ENCODE measurements around the gene TMEM150B.

TMEM150B gene

GRCh38 chr19:55353803-55354697 lies 28.9 kb upstream of the TMEM150B start:
- peaks cover 24% of the 10 kb centered on the region for H3K4me1 ChIP-seq (ENCODE audit: control insufficient read depth, insufficient read depth, low read depth, low read length)
- peak overlapping the region; percentile 92 for H3K4me2 ChIP-seq (ENCODE audit: low read length, poor library complexity, severe bottlenecking)
- no peak overlapping the region for H3K14ac ChIP-seq (ENCODE audit: low read length in 2 of 2)
- no peak overlapping the region for H2BK120ac ChIP-seq (ENCODE audit: low read depth, low read length)
- H3K27me3 ChIP-seq (ENCODE audit: control insufficient read depth in 1 of 2, insufficient read depth in 1 of 2, low read length in 2 of 2) = peaks cover 49 to 71% of the 10 kb centered on the region in 2 experiments
- H3K9ac ChIP-seq (ENCODE audit: low read length) = no peak overlapping the region
- peak overlapping the region; percentile 71 for H4K8ac ChIP-seq (ENCODE audit: low read length)
- DNase-seq = peak; percentile 76
- H3K9me3 ChIP-seq (ENCODE audit: control insufficient read depth, low read length) = no peaks in the 10 kb centered on the region
- H3K23ac ChIP-seq (ENCODE audit: low read length in 2 of 2) = no peak overlapping the region
- H3K4ac ChIP-seq (ENCODE audit: low read depth in 1 of 2, low read length in 2 of 2) = peak overlapping the region in 1 of 2 experiments; percentile 21
- H2AK5ac ChIP-seq (ENCODE audit: low read length, severe bottlenecking) = no peak overlapping the region
- peak overlapping the region in 1 of 2 experiments; percentile 16 for H2BK12ac ChIP-seq (ENCODE audit: low read length in 2 of 2)
- H3K18ac ChIP-seq (ENCODE audit: low read depth in 1 of 2, low read length in 2 of 2) = peak overlapping the region; percentile 85 to 87
- 5% methylated on average over 49 of the region's 72 CpGs for WGBS
- H3K36me3 ChIP-seq (ENCODE audit: control insufficient read depth in 1 of 2, insufficient read depth in 2 of 2, low read depth in 1 of 2, low read length in 2 of 2) = peaks cover 0 to 3% of the 10 kb centered on the region in 2 experiments
- H2AFZ ChIP-seq (ENCODE audit: low read depth, low read length) = peak overlapping the region; percentile 49
- H3K79me1 ChIP-seq (replicated peaks; ENCODE audit: low read length, poor library complexity, severe bottlenecking) = no peaks in the 10 kb centered on the region
- H3K27ac ChIP-seq (ENCODE audit: low read length, poor library complexity, severe bottlenecking) = no peak overlapping the region
- no peak overlapping the region for H2BK5ac ChIP-seq (ENCODE audit: low read depth, low read length, poor library complexity, severe bottlenecking)
- H3K4me3 ChIP-seq (ENCODE audit: insufficient read depth in 1 of 2, low read depth in 1 of 2, low read length in 2 of 2) = peak overlapping the region; percentile 55 to 66
- peak overlapping the region; percentile 74 for H2BK15ac ChIP-seq (ENCODE audit: low read depth, poor library complexity, severe bottlenecking)
- H4K91ac ChIP-seq (ENCODE audit: low read length) = no peak overlapping the region

DNA sequence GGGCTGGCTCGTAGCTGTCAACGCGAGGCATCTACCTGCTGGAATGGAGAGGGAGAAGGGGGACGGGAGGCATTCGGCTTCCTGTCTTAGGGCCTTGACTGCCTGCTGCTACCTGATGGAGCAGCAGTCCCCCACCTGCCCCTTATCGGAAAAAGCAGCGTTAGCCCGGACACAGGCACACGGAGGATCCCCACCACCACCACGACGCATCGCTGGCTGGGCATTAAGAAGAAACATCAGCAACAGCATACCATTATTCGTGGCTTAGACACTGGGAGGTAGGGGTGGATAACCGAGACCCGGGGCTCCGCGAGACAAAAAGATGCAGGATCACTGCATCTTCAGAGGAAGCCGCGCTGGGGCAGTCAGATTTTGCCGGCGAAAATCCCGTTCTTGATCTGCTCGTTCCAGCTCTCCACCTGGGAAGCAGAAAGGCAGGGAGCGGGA lies 28.2 kb upstream of the TMEM150B start:
- Histone ChIP-seq H3K27ac (ENCODE audit: low read length, poor library complexity, severe bottlenecking) (no peak overlapping the region), H3K27me3 (ENCODE audit: control insufficient read depth in 1 of 2, insufficient read depth in 1 of 2, low read length in 2 of 2) (peaks cover 49 to 70% of the 10 kb centered on the region in 2 experiments), H2BK120ac (ENCODE audit: low read depth, low read length) (no peak overlapping the region), H2AK5ac (ENCODE audit: low read length, severe bottlenecking) (peak overlapping the region; percentile 21), H3K4me3 (ENCODE audit: insufficient read depth in 1 of 2, low read depth in 1 of 2, low read length in 2 of 2) (peak overlapping the region; percentile 55 to 66), H3K4me2 (ENCODE audit: low read length, poor library complexity, severe bottlenecking) (peak overlapping the region; percentile 92), H4K91ac (ENCODE audit: low read length) (peak overlapping the region; percentile 35), H3K79me1 (replicated peaks; ENCODE audit: low read length, poor library complexity, severe bottlenecking) (no peaks in the 10 kb centered on the region), H2AFZ (ENCODE audit: low read depth, low read length) (peak overlapping the region; percentile 49), H2BK12ac (ENCODE audit: low read length in 2 of 2) (peak overlapping the region in 1 of 2 experiments; percentile 47), H3K14ac (ENCODE audit: low read length in 2 of 2) (peak overlapping the region in 1 of 2 experiments; percentile 69), H2BK15ac (ENCODE audit: low read depth, poor library complexity, severe bottlenecking) (no peak overlapping the region), H3K18ac (ENCODE audit: low read depth in 1 of 2, low read length in 2 of 2) (peak overlapping the region in 1 of 2 experiments; percentile 87), H3K4ac (ENCODE audit: low read depth in 1 of 2, low read length in 2 of 2) (peak overlapping the region in 1 of 2 experiments; percentile 21), H4K8ac (ENCODE audit: low read length) (peak overlapping the region; percentile 71), H3K9me3 (ENCODE audit: control insufficient read depth, low read length) (no peaks in the 10 kb centered on the region), H3K9ac (ENCODE audit: low read length) (no peak overlapping the region), H3K4me1 (ENCODE audit: control insufficient read depth, insufficient read depth, low read depth, low read length) (peaks cover 26% of the 10 kb centered on the region), H2BK5ac (ENCODE audit: low read depth, low read length, poor library complexity, severe bottlenecking) (no peak overlapping the region), H3K36me3 (ENCODE audit: control insufficient read depth in 1 of 2, insufficient read depth in 2 of 2, low read depth in 1 of 2, low read length in 2 of 2) (peaks cover 0 to 4% of the 10 kb centered on the region in 2 experiments), H3K23ac (ENCODE audit: low read length in 2 of 2) (peak overlapping the region in 1 of 2 experiments; percentile 85)
- 15% methylated on average over 24 of the region's 24 CpGs for WGBS
- DNase-seq = no peak

GRCh38 chr19:55352549-55353145 lies 27.5 kb upstream of the TMEM150B start:
- Histone ChIP-seq H4K8ac (ENCODE audit: low read length) (no peak overlapping the region), H3K36me3 (ENCODE audit: control insufficient read depth in 1 of 2, insufficient read depth in 2 of 2, low read depth in 1 of 2, low read length in 2 of 2) (peaks cover 0 to 6% of the 10 kb centered on the region in 2 experiments), H4K91ac (ENCODE audit: low read length) (no peak overlapping the region), H3K27ac (ENCODE audit: low read length, poor library complexity, severe bottlenecking) (no peak overlapping the region), H2AFZ (ENCODE audit: low read depth, low read length) (no peak overlapping the region), H3K79me1 (replicated peaks; ENCODE audit: low read length, poor library complexity, severe bottlenecking) (no peaks in the 10 kb centered on the region), H3K4me1 (ENCODE audit: control insufficient read depth, insufficient read depth, low read depth, low read length) (peaks cover 29% of the 10 kb centered on the region), H2AK5ac (ENCODE audit: low read length, severe bottlenecking) (no peak overlapping the region), H3K4ac (ENCODE audit: low read depth in 1 of 2, low read length in 2 of 2) (no peak overlapping the region), H3K23ac (ENCODE audit: low read length in 2 of 2) (no peak overlapping the region), H3K4me3 (ENCODE audit: insufficient read depth in 1 of 2, low read depth in 1 of 2, low read length in 2 of 2) (no peak overlapping the region), H2BK15ac (ENCODE audit: low read depth, poor library complexity, severe bottlenecking) (peak overlapping the region; percentile 6), H2BK120ac (ENCODE audit: low read depth, low read length) (no peak overlapping the region), H3K27me3 (ENCODE audit: control insufficient read depth in 1 of 2, insufficient read depth in 1 of 2, low read length in 2 of 2) (peaks cover 49 to 66% of the 10 kb centered on the region in 2 experiments), H3K9ac (ENCODE audit: low read length) (no peak overlapping the region), H3K9me3 (ENCODE audit: control insufficient read depth, low read length) (no peaks in the 10 kb centered on the region), H3K14ac (ENCODE audit: low read length in 2 of 2) (no peak overlapping the region), H2BK12ac (ENCODE audit: low read length in 2 of 2) (no peak overlapping the region), H3K4me2 (ENCODE audit: low read length, poor library complexity, severe bottlenecking) (no peak overlapping the region), H2BK5ac (ENCODE audit: low read depth, low read length, poor library complexity, severe bottlenecking) (no peak overlapping the region), H3K18ac (ENCODE audit: low read depth in 1 of 2, low read length in 2 of 2) (no peak overlapping the region)
- no peak for DNase-seq
- 81% methylated on average over 25 of the region's 25 CpGs for WGBS

- Histone ChIP-seq H4K91ac (ENCODE audit: low read length) (no peak overlapping the region), H2BK5ac (ENCODE audit: low read depth, low read length, poor library complexity, severe bottlenecking) (no peak overlapping the region), H3K9ac (ENCODE audit: low read length) (no peak overlapping the region), H2BK120ac (ENCODE audit: low read depth, low read length) (no peak overlapping the region), H3K4ac (ENCODE audit: low read depth in 1 of 2, low read length in 2 of 2) (no peak overlapping the region), H3K18ac (ENCODE audit: low read depth in 1 of 2, low read length in 2 of 2) (peak overlapping the region in 1 of 2 experiments; percentile 11), H2AFZ (ENCODE audit: low read depth, low read length) (no peak overlapping the region), H3K4me1 (ENCODE audit: control insufficient read depth, insufficient read depth, low read depth, low read length) (peaks cover 29% of the 10 kb centered on the region), H3K27ac (ENCODE audit: low read length, poor library complexity, severe bottlenecking) (no peak overlapping the region), H3K14ac (ENCODE audit: low read length in 2 of 2) (no peak overlapping the region), H3K9me3 (ENCODE audit: control insufficient read depth, low read length) (no peaks in the 10 kb centered on the region), H2AK5ac (ENCODE audit: low read length, severe bottlenecking) (no peak overlapping the region), H3K4me3 (ENCODE audit: insufficient read depth in 1 of 2, low read depth in 1 of 2, low read length in 2 of 2) (no peak overlapping the region), H4K8ac (ENCODE audit: low read length) (no peak overlapping the region), H3K4me2 (ENCODE audit: low read length, poor library complexity, severe bottlenecking) (no peak overlapping the region), H2BK15ac (ENCODE audit: low read depth, poor library complexity, severe bottlenecking) (no peak overlapping the region), H2BK12ac (ENCODE audit: low read length in 2 of 2) (no peak overlapping the region), H3K36me3 (ENCODE audit: control insufficient read depth in 1 of 2, insufficient read depth in 2 of 2, low read depth in 1 of 2, low read length in 2 of 2) (peaks cover 0 to 12% of the 10 kb centered on the region in 2 experiments), H3K79me1 (replicated peaks; ENCODE audit: low read length, poor library complexity, severe bottlenecking) (no peaks in the 10 kb centered on the region), H3K23ac (ENCODE audit: low read length in 2 of 2) (no peak overlapping the region), H3K27me3 (ENCODE audit: control insufficient read depth in 1 of 2, insufficient read depth in 1 of 2, low read length in 2 of 2) (peaks cover 44 to 61% of the 10 kb centered on the region in 2 experiments)
- WGBS = 87% methylated on average over 5 of the region's 6 CpGs
- no peak for DNase-seq
Observed at GRCh38 chr19:55352040-55352439, 26.9 kb upstream of the TMEM150B start.
